HG03175 (cell line): ENCODE measurements around the gene PTGIR.

Experiments used
- ATAC-seq: cut with Tn5 transposase; IDR thresholded peaks from one replicate; pipeline ENCODE4 v1.9.1; 2021; ENCODE audit warnings: mild to moderate bottlenecking, moderate library complexity; ENCODE audit not compliant: unreplicated experiment

The PTGIR gene

DNA sequence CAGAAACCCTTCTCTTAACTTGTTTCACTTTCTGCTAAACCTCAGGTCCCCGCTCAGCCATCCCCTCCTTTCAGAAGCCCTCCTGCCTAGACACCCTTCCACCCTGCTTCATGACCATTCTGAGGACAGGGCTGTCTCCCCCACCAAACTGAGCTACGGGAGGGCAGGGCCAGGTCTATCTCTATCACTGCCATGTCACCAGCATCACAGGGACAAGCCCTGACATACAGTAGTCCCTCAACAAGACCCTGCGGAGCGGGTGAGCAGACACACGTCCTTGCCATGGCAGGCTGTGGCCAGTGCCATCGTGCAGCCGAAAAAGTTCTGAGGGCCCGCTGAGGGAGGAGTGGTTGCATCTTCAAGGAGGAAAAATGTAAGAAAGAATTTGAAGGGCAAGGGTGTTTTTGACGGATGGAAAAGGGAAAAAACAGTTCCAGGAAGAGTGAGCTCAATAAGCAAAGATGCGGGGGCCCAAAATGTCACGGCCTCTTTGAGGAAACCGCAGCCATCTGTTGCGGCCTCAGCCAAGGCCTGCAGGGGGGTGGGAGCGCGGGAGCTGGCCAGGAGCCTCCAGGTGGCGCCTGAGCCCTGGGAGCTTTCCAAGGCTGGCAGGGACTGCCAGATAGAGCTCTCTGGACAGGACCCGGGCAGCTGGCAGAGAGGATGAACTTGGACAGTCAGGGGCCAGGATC is 8.1 kb downstream of the PTGIR start:
- ATAC-seq: no peak

- ATAC-seq: no peak
Observed at GRCh38 chr19:46615966-46616365, 8.9 kb downstream of the PTGIR start.

DNA sequence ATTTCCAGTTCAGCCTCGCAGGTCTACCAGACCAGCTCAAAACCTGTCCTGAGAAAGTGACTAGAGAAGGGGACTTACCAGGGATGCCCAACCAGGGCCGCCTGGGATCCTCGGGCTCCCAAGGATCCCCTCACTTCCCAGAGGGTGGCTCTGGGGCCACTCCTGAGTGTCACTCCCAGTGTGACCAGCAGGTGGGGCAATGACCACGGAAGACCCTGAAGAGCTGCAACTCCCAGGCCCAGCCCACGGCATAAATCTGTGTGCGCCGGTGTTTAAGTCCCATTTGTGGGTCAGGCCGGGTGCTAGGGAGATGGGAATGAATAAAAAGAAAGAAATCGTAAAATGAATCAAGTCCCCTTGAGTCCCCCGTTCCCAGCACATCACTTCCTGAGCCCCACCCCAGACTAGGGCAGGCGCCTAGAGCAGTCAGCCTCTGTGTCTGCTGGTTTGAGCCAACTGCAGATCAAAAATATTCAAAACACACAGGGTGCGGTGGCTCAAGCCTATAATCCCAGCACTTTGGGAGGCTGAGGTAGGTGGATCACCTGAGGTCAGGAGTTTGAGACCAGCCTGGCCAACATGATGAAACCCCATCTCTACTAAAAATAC is 10.7 kb downstream of the PTGIR start:
- no peak for ATAC-seq

GRCh38 chr19:46613525-46613924 is 11.4 kb downstream of the PTGIR start:
- ATAC-seq: no peak

- no peak for ATAC-seq
Observed at GRCh38 chr19:46611776-46612175, 13.1 kb downstream of the PTGIR start.

- no peak for ATAC-seq
Observed at GRCh38 chr19:46610851-46611770, 13.8 kb downstream of the PTGIR start.

DNA sequence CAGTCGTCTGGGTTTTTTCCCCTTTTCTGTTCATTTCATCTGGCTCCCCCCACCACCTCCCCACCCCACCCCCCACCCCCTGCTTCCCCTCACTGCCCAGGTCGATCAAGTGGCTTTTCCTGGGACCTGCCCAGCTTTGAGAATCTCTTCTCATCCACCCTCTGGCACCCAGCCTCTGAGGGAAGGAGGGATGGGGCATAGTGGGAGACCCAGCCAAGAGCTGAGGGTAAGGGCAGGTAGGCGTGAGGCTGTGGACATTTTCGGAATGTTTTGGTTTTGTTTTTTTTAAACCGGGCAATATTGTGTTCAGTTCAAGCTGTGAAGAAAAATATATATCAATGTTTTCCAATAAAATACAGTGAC is 14.5 kb downstream of the PTGIR start:
- ATAC-seq: no peak

DNA sequence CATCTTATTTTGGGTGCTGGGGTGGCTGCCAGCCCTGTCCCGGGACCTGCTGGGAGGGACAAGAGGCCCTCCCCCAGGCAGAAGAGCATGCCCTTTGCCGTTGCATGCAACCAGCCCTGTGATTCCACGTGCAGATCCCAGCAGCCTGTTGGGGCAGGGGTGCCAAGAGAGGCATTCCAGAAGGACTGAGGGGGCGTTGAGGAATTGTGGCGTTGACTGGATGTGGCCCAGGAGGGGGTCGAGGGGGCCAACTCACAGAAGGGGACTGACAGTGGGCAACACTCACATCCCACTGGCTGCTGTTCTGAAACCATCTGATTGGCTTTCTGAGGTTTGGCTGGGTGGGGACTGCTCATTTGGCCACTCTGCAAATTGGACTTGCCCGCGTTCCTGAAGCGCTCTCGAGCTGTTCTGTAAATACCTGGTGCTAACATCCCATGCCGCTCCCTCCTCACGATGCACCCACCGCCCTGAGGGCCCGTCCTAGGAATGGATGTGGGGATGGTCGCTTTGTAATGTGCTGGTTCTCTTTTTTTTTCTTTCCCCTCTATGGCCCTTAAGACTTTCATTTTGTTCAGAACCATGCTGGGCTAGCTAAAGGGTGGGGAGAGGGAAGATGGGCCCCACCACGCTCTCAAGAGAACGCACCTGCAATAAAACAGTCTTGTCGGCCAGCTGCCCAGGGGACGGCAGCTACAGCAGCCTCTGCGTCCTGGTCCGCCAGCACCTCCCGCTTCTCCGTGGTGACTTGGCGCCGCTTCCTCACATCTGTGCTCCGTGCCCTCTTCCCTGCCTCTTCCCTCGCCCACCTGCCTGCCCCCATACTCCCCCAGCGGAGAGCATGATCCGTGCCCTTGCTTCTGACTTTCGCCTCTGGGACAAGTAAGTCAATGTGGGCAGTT is 15.1 kb downstream of the PTGIR start:
- no peak for ATAC-seq

- ATAC-seq: no peak
Observed at GRCh38 chr19:46608581-46609345, 16.1 kb downstream of the PTGIR start.

GRCh38 chr19:46608178-46608577 is 16.7 kb downstream of the PTGIR start:
- no peak for ATAC-seq

GRCh38 chr19:46607448-46607841 is 17.4 kb downstream of the PTGIR start:
- no peak for ATAC-seq

DNA sequence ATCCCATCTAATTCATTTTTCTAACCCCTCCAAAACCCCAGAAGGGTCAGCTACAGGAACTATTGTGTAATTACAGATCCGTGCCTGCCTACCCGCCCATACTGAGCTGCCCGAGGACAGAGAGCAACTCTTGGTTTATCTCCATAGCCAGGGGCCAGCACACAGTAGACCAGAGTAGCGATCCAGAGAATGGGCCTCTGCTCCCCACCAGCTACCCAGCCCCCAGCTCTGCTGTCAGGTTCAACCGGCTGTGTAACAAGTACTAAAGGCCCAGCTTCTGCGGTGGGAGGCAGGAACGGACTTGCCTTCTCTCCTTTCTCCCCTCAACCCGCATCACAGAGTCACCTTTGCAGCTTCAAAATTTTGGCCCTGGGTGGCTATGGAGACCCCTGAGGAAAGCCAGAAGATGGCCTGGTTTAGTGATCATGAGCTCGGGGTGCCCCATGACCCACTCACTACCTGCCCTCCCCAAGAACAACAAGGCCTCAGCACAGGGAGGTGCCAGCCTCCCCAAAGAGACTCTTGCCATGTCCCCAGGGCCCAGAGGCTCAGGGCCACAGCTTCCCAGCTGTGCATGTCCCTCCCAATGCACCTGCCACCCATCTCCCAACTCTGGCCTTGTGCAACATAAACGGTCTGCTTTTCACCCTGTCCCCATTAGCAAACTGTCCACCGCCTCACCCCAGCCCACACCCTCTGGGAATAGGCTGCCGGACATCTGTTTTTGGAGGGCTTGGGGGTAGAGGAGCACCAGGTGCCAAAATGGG is 18.0 kb downstream of the PTGIR start:
- no peak for ATAC-seq

DNA sequence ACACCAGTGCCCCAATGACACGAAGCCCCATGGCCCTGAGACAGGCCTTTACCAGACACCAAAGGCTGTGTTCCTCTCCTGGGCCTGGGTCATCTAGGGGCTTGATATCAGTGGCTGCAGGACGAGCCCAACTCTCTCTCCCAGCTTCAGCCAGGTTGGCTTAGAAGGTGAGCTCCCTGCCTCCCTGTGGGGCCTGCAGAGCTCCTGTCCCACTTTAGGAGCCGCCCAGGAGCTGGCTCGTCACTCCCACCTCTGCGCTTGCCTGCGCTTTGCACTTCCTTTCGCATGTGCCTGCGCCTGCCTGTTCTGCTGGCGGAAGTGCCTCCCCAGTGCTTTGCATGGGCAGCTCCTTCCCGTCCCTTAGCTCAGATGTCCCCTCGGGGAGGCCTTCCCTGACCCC is 18.9 kb downstream of the PTGIR start:
- no peak for ATAC-seq

DNA sequence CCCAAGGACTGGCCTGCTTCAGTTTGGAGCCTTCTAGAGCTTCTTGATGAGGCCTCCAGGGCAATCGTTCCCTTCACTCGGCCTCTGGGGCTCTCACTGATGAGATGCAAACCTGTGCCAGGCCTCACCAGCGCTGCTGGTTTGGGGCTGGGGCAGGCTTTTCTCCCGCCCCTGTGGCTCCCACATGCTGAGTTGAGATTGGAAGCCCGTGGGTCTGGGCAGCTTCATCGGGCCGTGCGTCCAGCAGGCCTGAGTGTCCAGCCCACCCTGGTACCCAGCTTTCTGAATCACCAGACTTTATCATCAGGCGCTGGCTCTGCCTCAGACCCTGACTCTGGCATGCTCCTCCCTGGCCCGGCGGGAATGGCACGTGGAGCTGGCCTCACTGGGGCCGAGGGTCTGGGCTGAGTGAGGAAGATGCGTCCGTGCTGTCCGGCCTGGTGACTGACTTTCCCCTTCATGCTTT is 19.5 kb downstream of the PTGIR start:
- no peak for ATAC-seq

DNA sequence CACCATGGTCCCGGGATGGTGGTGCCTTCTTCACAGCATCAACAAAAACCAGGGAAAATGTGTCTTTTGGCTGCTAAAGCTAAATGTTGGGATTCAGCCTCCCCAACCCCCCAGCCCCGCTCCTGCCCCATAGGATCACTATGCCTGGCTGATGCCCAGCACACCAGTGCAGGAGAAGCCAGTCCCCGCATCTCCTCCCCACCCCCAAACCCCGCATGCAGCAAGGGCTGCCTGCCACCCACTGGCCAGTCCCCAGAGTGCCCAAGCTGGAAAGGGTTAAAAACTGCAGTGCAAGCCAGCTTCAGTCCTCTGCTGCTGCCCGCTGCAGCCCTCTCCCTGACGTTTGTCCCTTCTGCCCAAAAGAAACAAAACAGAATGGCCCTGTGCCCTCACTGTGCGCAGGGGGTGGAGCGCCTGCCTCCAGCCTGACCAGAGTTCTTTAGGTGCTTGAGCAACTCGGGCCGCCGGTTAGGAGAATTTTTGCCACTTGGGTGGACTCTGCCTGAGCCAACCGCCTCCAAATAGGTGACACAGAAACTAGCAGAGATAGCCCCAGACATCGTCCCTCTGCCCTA is 20.0 kb downstream of the PTGIR start:
- ATAC-seq: no peak

GRCh38 chr19:46603752-46604231 is 21.1 kb downstream of the PTGIR start:
- no peak for ATAC-seq

DNA sequence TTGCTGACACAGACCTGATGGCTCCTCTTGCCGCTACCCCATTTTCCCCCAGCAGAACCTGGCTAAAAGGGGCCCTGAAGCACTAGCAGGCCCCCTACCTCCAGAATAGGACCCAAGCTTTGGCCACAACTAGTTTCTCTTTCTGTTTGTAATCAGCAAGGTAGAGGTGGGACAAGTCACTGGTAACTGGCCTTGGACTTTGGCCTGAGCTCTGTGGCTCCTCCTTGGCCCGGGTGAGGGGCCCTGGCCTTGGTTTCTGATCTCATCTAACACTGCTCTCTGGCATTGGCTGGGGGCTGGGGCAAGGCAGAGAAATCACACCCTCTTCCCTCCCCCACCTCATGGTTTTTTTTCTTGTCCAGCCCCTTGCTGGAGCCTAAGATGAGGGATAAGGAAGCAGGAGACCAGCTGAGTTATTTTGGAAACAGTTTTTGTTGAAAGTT is 21.7 kb downstream of the PTGIR start:
- ATAC-seq: no peak

- ATAC-seq: no peak
Observed at GRCh38 chr19:46602392-46603194, 22.3 kb downstream of the PTGIR start.
